Transverse colon (tissue), 4 donors: Measurements from ENCODE around the gene SNTA1.
"Not testable (repeated sequence)": the region's sequence is repeated elsewhere in the genome, so short reads cannot be mapped to it uniquely, and the experiment has no call there.

Experiments
- CTCF ChIP-seq, 5 experiments: fragments of 200-600 bp in 3 of 5; fragments of 450-650 bp in 2 of 5; sonication (generic) in 3 of 5; IDR thresholded peaks; 1 replicate in 2 of 5; 2 replicates in 3 of 5; pipeline ENCODE4 v1.5.1; 2016 to 2017; ENCODE audit warnings: antibody characterized with exemption in 5 of 5, inconsistent platforms in 3 of 5, mild to moderate bottlenecking in 2 of 5, moderate library complexity in 1 of 5
- POLR2A ChIP-seq: fragments of 450-650 bp; IDR thresholded peaks from one replicate; pipeline ENCODE4 v1.6.1; 2016; ENCODE audit warnings: antibody characterized with exemption, mild to moderate bottlenecking, moderate library complexity
- POLR2AphosphoS5 ChIP-seq, 3 donors: sonication (generic); formaldehyde crosslinking; IDR thresholded peaks; one replicate each; pipeline ENCODE4 v1.6.1; 2016; ENCODE audit warnings: antibody characterized with exemption in 3 of 3

GRCh38 chr20:33464759-33465158, 21.2 kb upstream of the SNTA1 start:
- TF ChIP-seq POLR2AphosphoS5 (IDR thresholded peaks at IDR 0.05); CTCF (IDR thresholded peaks at IDR 0.05); POLR2A: not testable (repeated sequence)
